ENCODE results near the gene DDX49.
"Not testable (repeated sequence)": the region's sequence is repeated elsewhere in the genome, so short reads cannot be mapped to it uniquely, and the experiment has no call there.

DDX49 gene

DNA sequence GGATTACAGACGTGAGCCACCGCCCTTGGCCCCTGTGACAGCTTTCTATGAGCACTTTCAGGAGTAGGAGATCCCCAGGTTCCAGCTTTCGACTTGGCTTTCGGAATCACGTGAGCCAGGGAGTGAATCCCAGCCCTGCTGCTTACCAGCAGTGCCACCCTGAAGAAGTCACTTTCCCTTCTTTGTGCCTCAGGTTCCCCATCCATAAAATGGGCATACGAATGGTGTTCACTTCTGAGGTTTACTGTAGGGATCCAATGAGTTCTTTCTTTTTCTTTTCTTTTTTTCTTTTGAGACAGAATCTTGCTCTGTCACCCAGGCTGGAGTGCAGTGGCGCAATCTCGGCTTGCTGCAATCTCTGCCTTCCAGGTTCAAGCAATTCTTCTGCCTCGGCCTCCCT is 25.8 kb downstream of the DDX49 start:
- FAIRE-seq, result no peak

DNA sequence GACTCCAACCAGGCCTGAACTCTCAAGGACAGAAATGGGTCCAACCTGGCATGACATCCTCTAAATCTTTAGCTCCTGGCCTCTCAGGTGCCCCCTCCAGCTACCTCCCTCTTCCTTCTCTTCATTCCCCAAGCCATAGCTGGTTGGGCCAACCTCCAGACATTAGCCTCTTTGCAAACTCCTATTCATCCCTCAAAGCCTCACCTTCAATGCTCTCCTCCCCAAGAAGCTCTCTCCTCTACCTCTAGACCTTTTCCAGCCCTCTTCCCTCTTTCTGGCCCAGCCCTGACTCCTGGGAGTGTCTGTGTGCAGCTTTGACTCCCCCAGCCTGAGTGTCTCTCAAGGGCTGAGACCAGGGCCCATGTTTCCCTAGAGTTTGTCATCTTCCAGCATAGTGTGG is 26.8 kb downstream of the DDX49 start:
- no peak for FAIRE-seq

DNA sequence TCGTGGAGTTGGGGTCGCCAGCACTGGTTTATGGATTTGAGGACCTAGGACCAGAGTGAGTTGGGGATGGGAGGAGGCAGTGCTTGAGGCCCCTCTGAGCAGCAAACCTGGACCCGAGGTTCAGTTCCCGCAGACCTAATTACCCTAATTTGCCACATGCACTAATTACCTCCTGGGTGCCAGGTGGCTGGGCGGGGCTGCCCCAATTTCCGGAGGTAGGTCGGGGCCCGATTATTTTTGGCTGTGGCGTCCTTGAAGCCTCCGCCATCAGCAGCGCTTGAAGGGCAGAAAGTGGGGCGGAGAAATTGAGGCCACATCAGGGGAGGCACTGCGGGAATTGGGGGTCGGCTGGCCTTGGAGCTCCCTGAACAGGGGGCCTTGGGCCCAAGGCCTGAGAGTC is 27.4 kb downstream of the DDX49 start:
- FAIRE-seq, result no peak

DNA sequence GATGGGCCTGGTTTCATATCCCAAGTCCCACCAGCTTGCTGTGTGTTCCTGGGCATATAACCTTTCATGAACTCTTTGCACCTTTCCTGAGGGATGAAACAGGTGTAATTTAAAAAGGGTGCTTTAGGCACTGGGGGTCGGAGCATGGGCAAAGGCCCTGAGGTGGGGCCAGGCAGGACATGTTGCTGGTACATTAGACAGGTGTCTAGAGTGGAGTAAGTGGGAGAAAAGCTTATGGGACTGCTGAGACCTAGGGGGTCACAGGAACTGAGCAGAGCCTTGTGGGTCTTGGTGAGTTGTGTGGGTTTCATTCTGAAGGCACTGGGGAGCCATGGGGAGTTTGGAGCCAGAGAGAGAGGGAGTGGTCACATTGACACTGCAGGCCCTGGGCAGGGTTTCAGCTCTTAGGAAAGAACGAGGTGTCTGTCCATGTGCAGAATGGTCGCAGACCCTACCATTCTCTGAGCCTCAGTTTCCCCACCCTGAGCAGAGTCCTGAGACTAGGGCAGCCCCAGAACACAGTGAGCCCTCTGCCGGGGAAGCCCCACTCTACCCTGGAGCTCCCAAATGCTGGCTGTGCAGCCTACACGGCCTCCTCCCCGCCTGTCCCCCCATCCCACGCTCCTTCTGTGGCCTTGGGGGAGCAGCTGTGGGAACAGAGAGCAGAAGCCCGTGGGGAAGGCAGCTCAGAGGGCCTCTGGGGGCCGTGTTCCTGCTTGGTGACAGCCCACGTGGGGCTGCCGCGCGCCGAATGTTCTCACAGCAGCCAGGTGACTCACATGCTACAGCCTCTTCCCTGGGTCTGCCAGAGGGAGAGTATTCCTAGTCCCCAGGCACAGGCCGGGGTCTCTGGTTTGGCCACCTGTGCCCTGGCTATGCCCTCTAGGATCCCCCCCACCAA is 28.8 kb downstream of the DDX49 start:
- no peak for FAIRE-seq

DNA sequence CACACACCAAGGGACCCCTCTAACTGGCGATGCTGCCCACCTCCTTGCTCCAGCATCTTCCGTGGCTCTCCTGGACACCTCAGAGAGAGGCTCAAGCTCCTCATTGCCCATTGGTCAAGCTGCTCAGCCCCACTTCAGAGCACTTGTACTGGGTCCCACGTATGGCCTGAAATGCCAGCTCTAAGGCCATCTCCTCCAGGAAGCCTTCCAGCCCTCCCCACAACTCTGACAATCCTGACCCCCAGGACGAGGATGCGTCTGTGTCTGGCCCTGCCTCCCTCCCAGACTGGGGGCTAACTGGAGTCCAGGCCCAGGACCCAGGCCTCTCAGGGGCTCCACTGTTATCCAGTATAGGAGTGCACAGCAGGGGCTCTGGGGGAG is 29.5 kb downstream of the DDX49 start:
- FAIRE-seq, result no peak

DNA sequence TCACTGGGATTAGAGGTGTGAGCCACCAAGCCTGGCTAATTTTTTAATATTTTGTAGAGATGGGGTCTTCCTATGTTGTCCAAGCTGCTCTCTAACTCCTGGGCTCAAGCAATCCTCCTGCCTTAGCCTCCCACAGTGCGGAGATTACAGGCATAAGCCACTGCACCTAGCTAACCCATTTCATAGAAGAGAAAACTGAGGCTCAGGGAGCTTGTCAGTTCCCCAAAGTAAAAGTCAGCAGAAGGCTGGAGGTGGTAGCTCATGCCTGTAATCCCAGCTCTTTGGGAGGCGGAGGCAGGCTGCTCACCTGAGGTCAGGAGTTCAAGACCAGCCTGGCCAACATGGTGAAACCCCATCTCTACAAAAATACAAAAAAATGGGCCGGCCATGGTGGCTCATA is 30.3 kb downstream of the DDX49 start:
- FAIRE-seq, result no peak

DNA sequence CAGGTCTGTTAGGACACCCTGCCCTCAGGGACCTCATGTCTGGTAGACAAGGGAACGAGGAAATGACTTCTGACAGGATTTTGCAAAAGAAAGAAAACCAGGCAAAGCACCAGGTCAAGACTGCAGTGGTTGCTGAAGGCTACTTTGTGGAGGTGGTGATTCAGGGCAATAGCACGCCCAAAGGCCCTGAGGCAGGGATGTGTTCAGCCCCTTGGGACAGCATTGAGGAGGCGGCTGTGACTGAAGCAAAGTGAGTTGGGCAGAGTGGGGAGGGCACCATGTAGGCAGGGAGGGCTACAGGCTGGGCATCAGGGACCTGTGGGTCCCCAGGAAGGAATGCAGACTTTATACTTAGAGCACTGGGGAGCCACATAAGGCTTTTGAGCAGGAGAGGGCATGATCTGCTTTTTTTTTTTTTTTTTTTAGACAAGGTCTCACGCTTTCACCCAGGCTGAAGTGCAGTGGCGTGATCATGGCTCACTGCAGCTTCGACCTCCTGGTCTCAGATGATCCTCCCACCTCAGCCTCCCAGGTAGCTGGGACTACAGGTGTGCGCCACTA is 32.3 kb downstream of the DDX49 start:
- no peak for FAIRE-seq

DNA sequence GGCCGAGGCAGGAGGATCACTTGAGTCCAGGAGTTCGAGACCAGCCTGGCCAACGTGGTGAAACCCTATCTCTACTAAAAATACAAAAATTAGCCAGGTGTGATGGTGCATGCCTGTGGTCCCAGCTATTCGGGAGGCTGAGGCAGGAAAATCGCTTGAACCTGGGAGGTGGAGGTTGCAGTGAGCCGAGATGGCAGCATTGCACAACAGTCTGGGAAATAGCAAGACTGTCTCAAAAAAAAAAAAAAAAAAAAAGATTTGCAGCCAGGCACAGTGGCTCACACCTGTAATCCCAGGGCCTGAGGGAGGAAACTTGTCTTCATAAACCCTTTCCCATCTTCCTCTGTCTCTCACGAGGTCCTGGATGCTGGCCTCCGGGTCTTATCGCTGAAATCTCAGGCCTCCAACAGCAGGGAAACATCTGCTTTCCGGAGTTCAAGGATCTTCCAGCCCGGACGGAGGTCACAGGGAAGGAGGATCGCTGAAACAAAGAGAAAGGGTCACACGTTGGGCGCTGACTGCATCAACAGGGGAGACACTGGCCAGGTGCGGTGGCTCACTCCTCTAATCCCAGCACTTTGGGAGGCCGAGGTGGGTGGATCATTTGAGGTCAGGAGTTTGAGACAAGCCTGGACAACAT is 33.0 kb downstream of the DDX49 start:
- FAIRE-seq, result not testable (repeated sequence)

DNA sequence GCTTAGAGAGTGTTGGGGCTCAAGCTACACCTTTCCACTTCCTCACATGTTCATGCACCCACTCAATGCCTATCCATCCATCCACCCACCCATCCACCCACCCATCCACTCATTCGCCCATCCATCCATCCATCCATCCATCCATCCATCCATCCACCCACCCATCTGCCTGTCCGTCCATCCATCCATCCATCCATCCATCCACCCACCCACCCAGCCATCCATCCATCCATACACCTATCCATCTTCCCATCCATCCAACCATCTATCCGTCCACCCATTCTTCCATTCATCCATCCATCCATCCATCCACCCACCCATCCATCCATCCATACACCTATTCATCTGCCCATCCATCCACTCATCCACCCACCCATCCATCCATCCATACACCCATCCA is 34.6 kb downstream of the DDX49 start:
- FAIRE-seq, result no peak

DNA sequence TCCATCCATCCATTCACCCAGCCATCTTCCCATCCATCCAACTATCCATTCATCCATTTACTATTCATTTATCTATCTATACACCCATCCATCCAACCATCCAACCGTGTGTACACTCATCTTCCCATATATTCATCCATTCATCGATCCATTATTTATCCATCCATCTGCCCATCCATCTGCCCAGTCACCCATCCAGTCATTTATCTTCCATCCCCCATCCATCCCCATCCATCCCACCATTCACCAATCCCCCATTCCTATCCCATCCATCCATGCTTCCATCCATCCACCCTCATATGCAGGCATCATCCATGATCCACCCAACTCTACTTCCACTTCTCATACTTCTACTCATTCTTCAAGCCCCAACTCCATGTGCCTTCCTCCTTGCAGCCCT is 35.5 kb downstream of the DDX49 start:
- FAIRE-seq, result no peak

DNA sequence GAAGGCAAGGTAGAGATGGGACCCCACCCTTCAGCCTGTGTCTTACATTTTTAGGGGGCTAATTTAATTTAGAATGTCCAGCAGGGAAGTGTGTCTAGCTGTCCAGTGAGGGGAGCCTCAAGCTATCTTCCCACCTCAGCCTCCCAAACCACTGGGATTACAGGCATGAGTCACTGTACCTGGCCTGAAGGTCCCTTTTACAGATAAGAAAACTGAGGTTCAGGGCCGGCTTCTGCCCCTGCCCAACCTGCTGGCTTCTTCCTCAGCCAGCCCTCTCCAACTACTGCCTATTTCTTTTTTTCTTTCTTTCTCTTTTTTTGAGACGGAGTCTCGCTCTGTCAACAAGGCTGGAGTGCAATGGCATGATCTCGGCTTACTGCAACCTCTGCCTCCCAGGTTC is 40.9 kb downstream of the DDX49 start:
- no peak for FAIRE-seq

DNA sequence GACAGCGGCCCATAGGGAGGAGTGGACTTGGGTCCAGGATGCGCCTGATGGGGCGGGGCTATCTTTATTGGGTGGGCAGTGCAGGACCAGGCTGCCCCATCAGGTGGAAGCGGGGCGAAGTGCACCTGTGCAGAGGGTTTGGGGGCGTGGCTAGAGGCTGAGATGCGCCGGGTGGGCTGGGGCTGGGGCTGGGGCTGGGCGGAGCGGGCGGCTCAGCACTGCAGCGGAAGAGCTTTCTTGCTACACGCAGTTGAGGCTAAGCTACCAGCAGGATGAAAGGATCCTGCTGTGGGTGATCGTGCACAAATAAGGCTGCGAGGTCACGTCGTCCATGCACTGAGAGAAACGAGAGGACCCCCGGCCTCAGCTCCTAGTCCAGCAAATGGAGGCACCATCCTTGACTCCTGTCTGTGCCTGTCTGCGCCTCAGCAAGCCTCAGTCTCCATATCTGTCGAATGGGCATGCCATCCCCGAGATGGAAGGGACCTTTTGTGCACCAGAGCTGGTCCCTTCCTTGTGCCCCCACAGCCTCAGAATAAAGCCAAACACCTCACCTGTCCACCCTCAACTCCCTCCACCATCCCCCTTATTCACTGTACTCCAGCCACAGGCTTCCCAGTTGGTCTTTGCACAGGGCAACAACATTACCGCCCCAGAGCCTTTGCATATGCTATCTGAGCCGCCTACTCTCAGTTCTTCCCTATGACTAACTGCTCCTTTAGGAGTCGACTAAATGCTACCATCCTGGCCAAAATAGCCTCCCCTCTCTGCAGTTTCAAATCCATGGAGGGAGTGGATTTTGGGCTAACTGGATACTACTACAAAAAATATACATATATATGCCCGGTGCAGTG is 42.5 kb downstream of the DDX49 start:
- no peak for FAIRE-seq

DNA sequence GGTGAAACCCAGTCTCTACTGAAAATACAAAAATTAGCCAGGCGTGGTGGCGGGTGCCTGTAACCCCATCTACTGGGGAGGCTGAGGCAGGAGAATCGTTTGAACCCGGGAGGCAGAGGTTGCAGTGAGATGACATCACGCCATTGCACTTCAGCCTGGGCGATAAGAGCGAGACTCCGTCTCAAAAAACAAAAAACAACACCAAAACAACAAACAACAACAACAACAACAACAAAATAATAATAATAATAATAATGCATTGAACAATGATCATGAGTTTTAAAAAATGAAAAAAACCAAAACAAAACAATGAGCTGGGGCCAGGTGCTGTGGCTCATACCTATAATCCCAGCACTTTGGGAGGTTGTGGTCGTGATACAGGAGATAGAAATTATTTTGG is 44.6 kb downstream of the DDX49 start:
- no peak for FAIRE-seq

DNA sequence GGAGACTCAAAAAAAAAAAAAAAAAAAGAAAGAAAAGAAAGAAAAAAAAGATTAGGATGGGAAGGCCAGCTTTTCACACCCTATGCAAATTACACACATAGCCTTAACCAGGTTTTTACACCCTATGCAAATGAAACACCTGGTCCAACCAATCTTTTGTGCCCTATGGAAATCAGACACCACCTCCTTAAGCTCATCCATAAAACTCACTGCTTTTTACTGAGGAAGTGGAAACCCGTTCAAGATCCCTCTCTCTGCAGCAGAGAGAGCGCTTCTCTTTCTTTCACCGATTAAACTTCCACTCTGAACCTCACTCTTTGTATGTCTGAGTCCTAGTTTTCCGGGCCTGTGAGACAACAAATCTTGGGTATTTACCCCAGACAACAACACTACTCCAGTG is 46.8 kb downstream of the DDX49 start:
- no peak for FAIRE-seq

DNA sequence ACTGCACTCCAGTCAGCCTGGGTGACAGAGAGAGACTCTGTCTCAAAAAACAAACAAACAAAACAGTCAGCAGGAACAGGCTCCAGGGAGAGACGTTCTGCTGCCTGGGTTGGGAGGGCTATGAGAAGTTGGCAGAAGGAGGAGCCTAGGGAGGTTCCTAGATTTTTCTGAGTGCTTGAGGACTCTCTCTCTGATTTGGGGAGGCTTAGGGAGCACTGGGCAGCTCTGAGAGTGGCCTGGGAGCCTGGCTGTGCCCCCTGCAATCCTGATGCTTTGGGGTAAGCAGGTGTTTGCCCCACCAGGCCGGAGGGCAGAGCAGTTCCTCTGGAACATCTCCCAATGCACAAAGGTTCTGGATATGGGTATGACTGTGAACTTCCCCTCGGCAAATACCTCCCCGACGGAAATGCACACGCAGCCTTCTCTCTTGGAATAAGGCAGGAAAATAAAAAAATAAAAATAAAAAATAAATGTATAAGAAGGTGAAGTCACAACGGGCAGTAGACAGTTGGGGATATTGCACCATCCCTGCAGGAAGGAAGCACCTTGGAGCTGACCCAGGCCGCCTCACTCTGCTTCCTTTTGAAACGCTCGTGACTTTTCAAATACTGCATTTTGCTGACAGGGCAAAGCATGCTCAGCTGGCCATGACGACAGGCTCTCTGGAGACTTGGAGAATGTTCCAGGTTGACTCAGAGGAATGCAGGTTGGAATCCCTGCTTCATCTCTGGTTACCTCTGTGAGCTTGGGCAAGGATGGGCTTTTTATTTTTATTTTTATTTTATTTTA is 48.0 kb downstream of the DDX49 start:
- no peak for FAIRE-seq

DNA sequence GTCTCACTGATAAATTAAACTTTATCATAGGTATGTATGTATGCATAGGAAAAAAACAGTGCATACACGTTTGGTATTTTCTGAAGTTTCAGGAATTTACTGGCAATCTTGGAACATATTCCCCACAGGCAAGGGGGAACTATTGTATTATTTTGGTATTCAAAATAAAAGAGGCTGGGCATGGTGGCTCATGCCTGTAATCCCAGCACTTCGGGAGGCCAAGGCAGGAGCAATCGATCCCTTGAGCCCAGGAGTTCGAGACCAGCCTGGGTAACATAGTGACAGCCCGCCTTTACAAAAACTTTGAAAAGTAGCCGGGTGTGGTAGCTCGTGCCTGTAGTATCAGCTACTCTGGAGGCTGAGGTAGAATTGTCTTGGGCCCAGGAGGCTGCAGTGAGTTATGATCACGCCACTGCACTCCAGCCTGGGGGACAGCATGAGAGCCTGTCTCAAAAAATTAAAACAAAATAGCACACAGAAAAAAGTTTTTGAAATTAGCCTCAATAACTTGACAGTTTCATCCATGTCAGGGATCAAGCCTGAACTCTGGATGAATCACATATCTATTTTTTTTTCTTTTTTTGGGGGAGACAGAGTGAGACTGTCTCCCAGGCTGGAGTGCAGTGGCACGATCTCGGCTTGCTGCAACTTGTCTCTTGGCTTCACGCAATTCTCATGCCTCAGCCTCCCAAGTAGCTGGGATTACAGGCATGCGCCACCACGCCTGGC is 50.6 kb downstream of the DDX49 start:
- FAIRE-seq, result no peak

DNA sequence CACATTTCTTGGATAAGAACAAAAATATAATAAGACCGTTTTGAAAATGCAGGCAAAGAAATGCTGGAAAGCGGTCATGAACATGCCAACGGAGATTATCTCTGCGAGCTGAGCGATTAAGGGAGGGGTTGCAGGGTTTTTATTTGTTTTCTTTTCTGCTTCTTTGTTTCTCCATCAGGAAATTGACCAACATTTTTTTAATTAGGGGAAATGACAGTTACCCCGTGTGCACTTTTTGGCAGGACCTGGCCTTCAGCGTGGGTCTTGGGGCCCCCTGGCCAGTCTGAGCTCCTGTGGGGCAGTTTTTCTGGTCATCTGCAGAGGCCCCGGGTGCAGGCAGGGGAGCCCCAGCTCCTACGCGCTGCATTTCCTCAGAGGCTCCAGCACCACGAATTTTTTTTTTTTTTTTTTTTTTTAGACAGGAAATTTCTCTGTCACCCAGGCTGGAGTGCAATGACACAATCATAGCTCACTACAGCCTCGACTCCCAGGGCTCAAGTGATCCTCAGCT is 52.8 kb downstream of the DDX49 start:
- no peak for FAIRE-seq

DNA sequence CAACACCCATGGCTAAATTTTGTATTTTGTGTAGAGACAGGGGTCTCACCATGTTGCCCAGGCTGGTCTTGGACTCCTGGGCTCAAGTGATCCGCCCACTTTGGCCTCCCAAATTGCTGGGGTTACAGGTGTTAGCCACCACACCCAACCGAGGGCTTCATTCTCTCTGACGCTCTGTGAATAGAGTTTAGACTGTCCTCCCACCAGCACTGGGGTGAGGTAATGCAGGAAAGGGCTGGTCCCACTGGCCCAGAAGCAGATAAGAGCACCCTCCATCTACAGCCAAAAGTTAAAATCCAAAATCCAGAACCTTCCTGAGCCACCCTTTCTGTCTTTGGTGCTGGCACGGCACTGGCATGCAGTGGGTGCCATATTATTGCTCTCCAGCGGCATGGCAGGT is 53.3 kb downstream of the DDX49 start:
- FAIRE-seq, result no peak

DNA sequence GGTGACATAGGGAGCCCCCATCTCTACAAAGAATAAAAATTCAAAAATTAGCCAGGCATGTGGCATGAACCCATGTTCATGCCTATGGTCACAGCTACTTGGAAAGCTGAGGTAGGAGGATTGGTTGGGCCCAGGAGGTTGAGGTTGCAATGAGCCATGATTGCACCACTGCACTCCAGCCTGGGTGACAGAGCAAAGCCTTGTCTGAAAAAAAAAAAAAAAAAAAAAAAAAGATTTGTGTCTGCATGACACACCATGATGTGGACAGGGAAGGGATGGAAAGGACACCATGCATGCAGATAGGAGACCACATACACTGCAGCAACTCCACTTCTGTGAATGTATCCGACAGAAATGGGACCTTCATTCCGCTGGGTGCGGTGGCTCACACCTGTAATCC is 55.5 kb downstream of the DDX49 start:
- no peak for FAIRE-seq

DNA sequence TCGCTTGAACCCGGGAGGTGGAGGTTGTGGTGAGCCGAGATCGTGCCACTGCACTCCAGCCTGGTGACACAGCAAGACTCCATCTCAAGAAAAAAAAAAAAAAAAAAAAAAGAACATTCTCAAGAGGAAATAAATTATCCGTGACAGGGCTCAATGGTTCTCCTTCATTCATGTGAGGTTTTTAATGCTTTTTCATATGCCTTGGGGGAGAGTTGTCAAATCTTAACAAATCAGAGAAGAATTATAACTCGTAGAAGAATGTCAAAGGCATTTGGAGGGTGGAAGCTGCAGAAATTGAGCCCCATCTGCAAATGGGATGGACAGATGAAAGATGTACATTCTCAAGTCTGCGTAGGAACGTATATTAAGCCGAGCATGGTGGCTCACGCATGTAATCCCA is 56.4 kb downstream of the DDX49 start:
- no peak for FAIRE-seq

All from G401.6 (cell line).